Stomach (tissue), 4 donors: ENCODE results near the gene TFF3.
A peak's percentile ranks its signal among the peaks of the same experiment; 100 is the strongest.

Experiments
- EP300 ChIP-seq: sonication (generic); formaldehyde crosslinking; IDR thresholded peaks from one replicate; pipeline ENCODE4 v1.6.1; 2017; ENCODE audit warnings: antibody characterized with exemption
- POLR2A ChIP-seq, 4 donors: fragments of 450-650 bp; IDR thresholded peaks; one replicate each; pipeline ENCODE4 v1.6.1; 2016; ENCODE audit warnings: antibody characterized with exemption in 4 of 4, control low read depth in 2 of 4, mild to moderate bottlenecking in 1 of 4, moderate library complexity in 1 of 4
- TF ChIP-seq, protein P1 (sequence below), 7 experiments: fragments of 450-650 bp in 4 of 7; fragments of 200-600 bp in 3 of 7; sonication (generic) in 3 of 7; IDR thresholded peaks; one replicate each; pipeline ENCODE4 v1.5.1; 2016 to 2019; ENCODE audit warnings: antibody characterized with exemption in 7 of 7, control low read depth in 2 of 7, mild to moderate bottlenecking in 1 of 7

DNA sequence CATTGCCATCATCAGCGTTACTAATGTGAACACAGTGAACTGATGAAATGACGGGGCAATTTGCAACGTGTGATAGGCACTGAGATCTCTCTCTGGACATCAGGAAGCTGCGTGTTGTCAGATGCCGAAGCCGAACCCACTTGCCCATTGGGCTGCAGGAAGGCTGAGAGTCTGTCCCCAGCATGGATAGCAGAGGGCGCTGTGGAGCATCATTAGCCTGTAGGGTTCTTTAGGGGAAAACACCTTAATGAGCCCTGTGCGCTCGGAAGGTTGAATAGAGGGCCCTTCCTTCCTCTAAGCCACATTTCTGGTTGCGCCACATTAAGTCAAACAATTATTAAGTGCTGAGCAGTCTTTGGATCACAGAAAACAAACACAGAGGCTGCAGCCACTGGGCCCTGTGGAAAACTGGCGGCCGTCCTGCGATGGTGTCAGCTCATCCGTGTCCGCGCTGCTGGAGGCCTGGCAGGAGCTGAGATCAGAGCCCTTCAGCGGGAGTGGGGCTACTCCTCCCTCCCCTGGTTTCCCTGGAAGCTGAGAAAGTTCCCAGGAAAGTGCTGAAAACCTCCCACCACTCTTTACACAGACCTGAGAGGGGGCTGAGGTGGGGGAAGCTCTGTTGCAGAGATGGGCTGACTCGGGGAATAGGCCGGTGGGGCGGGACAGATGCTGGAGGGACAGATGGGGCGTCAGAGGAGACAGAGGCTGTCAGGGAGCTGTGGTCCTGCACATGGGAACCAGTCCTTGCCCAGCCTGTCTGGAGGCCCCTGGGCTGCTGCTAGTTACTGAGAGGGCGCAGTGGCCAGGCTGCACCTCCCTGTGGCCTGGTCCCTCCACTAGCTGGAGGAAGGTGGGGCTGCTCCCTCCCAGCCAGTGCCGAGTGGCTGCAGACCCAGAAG, 22.9 kb upstream of the TFF3 start:
- TF ChIP-seq, protein P1, sequence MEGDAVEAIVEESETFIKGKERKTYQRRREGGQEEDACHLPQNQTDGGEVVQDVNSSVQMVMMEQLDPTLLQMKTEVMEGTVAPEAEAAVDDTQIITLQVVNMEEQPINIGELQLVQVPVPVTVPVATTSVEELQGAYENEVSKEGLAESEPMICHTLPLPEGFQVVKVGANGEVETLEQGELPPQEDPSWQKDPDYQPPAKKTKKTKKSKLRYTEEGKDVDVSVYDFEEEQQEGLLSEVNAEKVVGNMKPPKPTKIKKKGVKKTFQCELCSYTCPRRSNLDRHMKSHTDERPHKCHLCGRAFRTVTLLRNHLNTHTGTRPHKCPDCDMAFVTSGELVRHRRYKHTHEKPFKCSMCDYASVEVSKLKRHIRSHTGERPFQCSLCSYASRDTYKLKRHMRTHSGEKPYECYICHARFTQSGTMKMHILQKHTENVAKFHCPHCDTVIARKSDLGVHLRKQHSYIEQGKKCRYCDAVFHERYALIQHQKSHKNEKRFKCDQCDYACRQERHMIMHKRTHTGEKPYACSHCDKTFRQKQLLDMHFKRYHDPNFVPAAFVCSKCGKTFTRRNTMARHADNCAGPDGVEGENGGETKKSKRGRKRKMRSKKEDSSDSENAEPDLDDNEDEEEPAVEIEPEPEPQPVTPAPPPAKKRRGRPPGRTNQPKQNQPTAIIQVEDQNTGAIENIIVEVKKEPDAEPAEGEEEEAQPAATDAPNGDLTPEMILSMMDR (IDR thresholded peaks at IDR 0.05): peak in 5 of 7 experiments; percentile 52 to 77 (median 73)
- no peak for TF ChIP-seq POLR2A (IDR thresholded peaks at IDR 0.05)
- no peak for TF ChIP-seq EP300
